ENCODE results near the gene SEMA5A.

SEMA5A gene

GRCh38 chr5:9103290-9103689, 442.6 kb downstream of the SEMA5A start:
- no peaks in the 10 kb centered on the region for H3K4me1 ChIP-seq (ENCODE audit: insufficient read depth, low read length)
- no peaks in the 10 kb centered on the region for H3K27me3 ChIP-seq (ENCODE audit: insufficient read depth, low read length)
- no peak overlapping the region for H3K4me3 ChIP-seq (ENCODE audit: low read length)
- no peaks in the 10 kb centered on the region; the same call in 1 of the 2 replicates for H3K36me3 ChIP-seq (ENCODE audit: insufficient read depth, low read depth, low read length)
- H3K9ac ChIP-seq (ENCODE audit: low read depth, low read length): no peak overlapping the region
- no peak overlapping the region for H3K27ac ChIP-seq (ENCODE audit: low read length)
- H3K9me3 ChIP-seq (ENCODE audit: insufficient read depth, low read depth, low read length): no peaks in the 10 kb centered on the region

GRCh38 chr5:9099689-9100088, 446.2 kb downstream of the SEMA5A start:
- no peaks in the 10 kb centered on the region for H3K4me1 ChIP-seq (ENCODE audit: insufficient read depth, low read length)
- no peak overlapping the region for H3K9ac ChIP-seq (ENCODE audit: low read depth, low read length)
- no peaks in the 10 kb centered on the region for H3K27me3 ChIP-seq (ENCODE audit: insufficient read depth, low read length)
- H3K4me3 ChIP-seq (ENCODE audit: low read length): no peak overlapping the region
- no peak overlapping the region for H3K27ac ChIP-seq (ENCODE audit: low read length)
- H3K36me3 ChIP-seq (ENCODE audit: insufficient read depth, low read depth, low read length): no peaks in the 10 kb centered on the region
- no peaks in the 10 kb centered on the region for H3K9me3 ChIP-seq (ENCODE audit: insufficient read depth, low read depth, low read length)

GRCh38 chr5:9098990-9099389, 446.9 kb downstream of the SEMA5A start:
- Histone ChIP-seq H3K9ac (ENCODE audit: low read depth, low read length) (no peak overlapping the region), H3K4me1 (ENCODE audit: insufficient read depth, low read length) (no peaks in the 10 kb centered on the region)

GRCh38 chr5:9094582-9094981, 451.3 kb downstream of the SEMA5A start:
- H3K36me3 ChIP-seq (ENCODE audit: insufficient read depth, low read depth, low read length): no peaks in the 10 kb centered on the region
- no peak overlapping the region for H3K4me3 ChIP-seq (ENCODE audit: low read length)

More at GRCh38 chr5:9098990-9099389, 446.9 kb downstream of the SEMA5A start:
- Histone ChIP-seq H3K27ac (ENCODE audit: low read length) (no peak overlapping the region), H3K4me3 (ENCODE audit: low read length) (no peak overlapping the region), H3K36me3 (ENCODE audit: insufficient read depth, low read depth, low read length) (no peaks in the 10 kb centered on the region), H3K27me3 (ENCODE audit: insufficient read depth, low read length) (no peaks in the 10 kb centered on the region), H3K9me3 (ENCODE audit: insufficient read depth, low read depth, low read length) (no peaks in the 10 kb centered on the region)

GRCh38 chr5:9091896-9092662, 453.8 kb downstream of the SEMA5A start:
- Histone ChIP-seq H3K4me3 (ENCODE audit: low read length) (no peak overlapping the region), H3K9ac (ENCODE audit: low read depth, low read length) (no peak overlapping the region), H3K27me3 (ENCODE audit: insufficient read depth, low read length) (no peaks in the 10 kb centered on the region), H3K4me1 (ENCODE audit: insufficient read depth, low read length) (no peaks in the 10 kb centered on the region), H3K27ac (ENCODE audit: low read length) (no peak overlapping the region), H3K9me3 (ENCODE audit: insufficient read depth, low read depth, low read length) (no peaks in the 10 kb centered on the region), H3K36me3 (ENCODE audit: insufficient read depth, low read depth, low read length) (no peaks in the 10 kb centered on the region)

More at GRCh38 chr5:9094582-9094981, 451.3 kb downstream of the SEMA5A start:
- Histone ChIP-seq H3K27me3 (ENCODE audit: insufficient read depth, low read length) (no peaks in the 10 kb centered on the region), H3K27ac (ENCODE audit: low read length) (no peak overlapping the region), H3K9me3 (ENCODE audit: insufficient read depth, low read depth, low read length) (no peaks in the 10 kb centered on the region), H3K4me1 (ENCODE audit: insufficient read depth, low read length) (no peaks in the 10 kb centered on the region), H3K9ac (ENCODE audit: low read depth, low read length) (no peak overlapping the region)

GRCh38 chr5:9090381-9091026, 455.4 kb downstream of the SEMA5A start:
- no peaks in the 10 kb centered on the region for H3K4me1 ChIP-seq (ENCODE audit: insufficient read depth, low read length)
- no peak overlapping the region for H3K27ac ChIP-seq (ENCODE audit: low read length)
- no peak overlapping the region for H3K4me3 ChIP-seq (ENCODE audit: low read length)
- no peaks in the 10 kb centered on the region for H3K36me3 ChIP-seq (ENCODE audit: insufficient read depth, low read depth, low read length)
- no peak overlapping the region for H3K9ac ChIP-seq (ENCODE audit: low read depth, low read length)
- H3K27me3 ChIP-seq (ENCODE audit: insufficient read depth, low read length): no peaks in the 10 kb centered on the region
- H3K9me3 ChIP-seq (ENCODE audit: insufficient read depth, low read depth, low read length): peaks cover 6% of the 10 kb centered on the region; the same call in 1 of the 2 replicates

GRCh38 chr5:9089893-9090292, 456.0 kb downstream of the SEMA5A start:
- H3K9ac ChIP-seq (ENCODE audit: low read depth, low read length): no peak overlapping the region
- H3K4me1 ChIP-seq (ENCODE audit: insufficient read depth, low read length): no peaks in the 10 kb centered on the region
- no peaks in the 10 kb centered on the region for H3K27me3 ChIP-seq (ENCODE audit: insufficient read depth, low read length)
- no peaks in the 10 kb centered on the region for H3K36me3 ChIP-seq (ENCODE audit: insufficient read depth, low read depth, low read length)
- H3K4me3 ChIP-seq (ENCODE audit: low read length): no peak overlapping the region
- H3K9me3 ChIP-seq (ENCODE audit: insufficient read depth, low read depth, low read length): peaks cover 11% of the 10 kb centered on the region
- H3K27ac ChIP-seq (ENCODE audit: low read length): no peak overlapping the region

GRCh38 chr5:9082996-9083395, 462.9 kb downstream of the SEMA5A start:
- Histone ChIP-seq H3K4me1 (ENCODE audit: insufficient read depth, low read length) (no peaks in the 10 kb centered on the region), H3K9me3 (ENCODE audit: insufficient read depth, low read depth, low read length) (peaks cover 11% of the 10 kb centered on the region), H3K4me3 (ENCODE audit: low read length) (no peak overlapping the region), H3K27ac (ENCODE audit: low read length) (no peak overlapping the region), H3K36me3 (ENCODE audit: insufficient read depth, low read depth, low read length) (no peaks in the 10 kb centered on the region), H3K27me3 (ENCODE audit: insufficient read depth, low read length) (no peaks in the 10 kb centered on the region), H3K9ac (ENCODE audit: low read depth, low read length) (no peak overlapping the region)

GRCh38 chr5:9072701-9073100, 473.2 kb downstream of the SEMA5A start:
- no peaks in the 10 kb centered on the region for H3K27me3 ChIP-seq (ENCODE audit: insufficient read depth, low read length)
- H3K9ac ChIP-seq (ENCODE audit: low read depth, low read length): no peak overlapping the region
- no peaks in the 10 kb centered on the region for H3K9me3 ChIP-seq (ENCODE audit: insufficient read depth, low read depth, low read length)
- H3K27ac ChIP-seq (ENCODE audit: low read length): no peak overlapping the region
- H3K36me3 ChIP-seq (ENCODE audit: insufficient read depth, low read depth, low read length): no peaks in the 10 kb centered on the region
- H3K4me3 ChIP-seq (ENCODE audit: low read length): no peak overlapping the region
- no peaks in the 10 kb centered on the region for H3K4me1 ChIP-seq (ENCODE audit: insufficient read depth, low read length)

- Histone ChIP-seq H3K27ac (ENCODE audit: low read length) (no peak overlapping the region), H3K4me3 (ENCODE audit: low read length) (no peak overlapping the region), H3K4me1 (ENCODE audit: insufficient read depth, low read length) (no peaks in the 10 kb centered on the region), H3K27me3 (ENCODE audit: insufficient read depth, low read length) (no peaks in the 10 kb centered on the region), H3K36me3 (ENCODE audit: insufficient read depth, low read depth, low read length) (no peaks in the 10 kb centered on the region), H3K9ac (ENCODE audit: low read depth, low read length) (no peak overlapping the region), H3K9me3 (ENCODE audit: insufficient read depth, low read depth, low read length) (no peaks in the 10 kb centered on the region)
Observed at GRCh38 chr5:9071524-9071923, 474.4 kb downstream of the SEMA5A start.

GRCh38 chr5:9071074-9071473, 474.8 kb downstream of the SEMA5A start:
- Histone ChIP-seq H3K4me1 (ENCODE audit: insufficient read depth, low read length) (no peaks in the 10 kb centered on the region), H3K9me3 (ENCODE audit: insufficient read depth, low read depth, low read length) (no peaks in the 10 kb centered on the region), H3K9ac (ENCODE audit: low read depth, low read length) (no peak overlapping the region), H3K36me3 (ENCODE audit: insufficient read depth, low read depth, low read length) (no peaks in the 10 kb centered on the region), H3K27me3 (ENCODE audit: insufficient read depth, low read length) (no peaks in the 10 kb centered on the region), H3K27ac (ENCODE audit: low read length) (no peak overlapping the region), H3K4me3 (ENCODE audit: low read length) (no peak overlapping the region)

GRCh38 chr5:9069650-9070049, 476.2 kb downstream of the SEMA5A start:
- no peaks in the 10 kb centered on the region for H3K27me3 ChIP-seq (ENCODE audit: insufficient read depth, low read length)
- no peak overlapping the region for H3K4me3 ChIP-seq (ENCODE audit: low read length)
- H3K9me3 ChIP-seq (ENCODE audit: insufficient read depth, low read depth, low read length): no peaks in the 10 kb centered on the region
- H3K27ac ChIP-seq (ENCODE audit: low read length): no peak overlapping the region
- H3K4me1 ChIP-seq (ENCODE audit: insufficient read depth, low read length): no peaks in the 10 kb centered on the region
- no peak overlapping the region for H3K9ac ChIP-seq (ENCODE audit: low read depth, low read length)
- no peaks in the 10 kb centered on the region; the same call in 1 of the 2 replicates for H3K36me3 ChIP-seq (ENCODE audit: insufficient read depth, low read depth, low read length)
